NCI-H2196 (cell line): Measurements from ENCODE around the gene ALDOB.

Source experiments
- DNase-seq: peaks from one replicate; lab custom pipeline; 2025; ENCODE audit not compliant: unreplicated experiment; lab: John Stamatoyannopoulos, UW

Gene ALDOB

GRCh38 chr9:101457003-101457402, 21.4 kb upstream of the ALDOB start:
- no peak for DNase-seq

- no peak for DNase-seq
Observed at GRCh38 chr9:101455656-101456240, 20.2 kb upstream of the ALDOB start.

- no peak for DNase-seq
Observed at GRCh38 chr9:101453776-101454570, 18.4 kb upstream of the ALDOB start.

- no peak for DNase-seq
Observed at GRCh38 chr9:101451498-101451897, 15.9 kb upstream of the ALDOB start.

GRCh38 chr9:101450931-101451330, 15.4 kb upstream of the ALDOB start:
- DNase-seq: no peak

GRCh38 chr9:101449071-101449721, 13.6 kb upstream of the ALDOB start:
- peak; percentile 79 for DNase-seq

GRCh38 chr9:101448680-101449070, 13.1 kb upstream of the ALDOB start:
- DNase-seq: no peak

- DNase-seq: no peak
Observed at GRCh38 chr9:101446732-101447131, 11.2 kb upstream of the ALDOB start.

GRCh38 chr9:101445353-101446029, 9.9 kb upstream of the ALDOB start:
- no peak for DNase-seq

GRCh38 chr9:101443364-101443771, 7.8 kb upstream of the ALDOB start:
- DNase-seq: peak; percentile 24

GRCh38 chr9:101442736-101443135, 7.2 kb upstream of the ALDOB start:
- DNase-seq: no peak

GRCh38 chr9:101442318-101442717, 6.7 kb upstream of the ALDOB start:
- no peak for DNase-seq

- no peak for DNase-seq
Observed at GRCh38 chr9:101440714-101441230, 5.2 kb upstream of the ALDOB start.

GRCh38 chr9:101438523-101438922, 2.9 kb upstream of the ALDOB start:
- DNase-seq: no peak

- no peak for DNase-seq
Observed at GRCh38 chr9:101437806-101438232, 2.2 kb upstream of the ALDOB start.

- DNase-seq: no peak
Observed at GRCh38 chr9:101434998-101435397, 576 bp downstream of the ALDOB start.

- no peak for DNase-seq
Observed at GRCh38 chr9:101433229-101433628, 2.3 kb downstream of the ALDOB start.

GRCh38 chr9:101432740-101433139, 2.8 kb downstream of the ALDOB start:
- DNase-seq: no peak

- DNase-seq: no peak
Observed at GRCh38 chr9:101432171-101432570, 3.4 kb downstream of the ALDOB start.

GRCh38 chr9:101429736-101430135, 5.8 kb downstream of the ALDOB start:
- no peak for DNase-seq

GRCh38 chr9:101428909-101429308, 6.7 kb downstream of the ALDOB start:
- DNase-seq: no peak
